H1 (cell line): ENCODE data around the gene ACOX1. TPM values are rescaled to one million over a fixed set of nuclear protein-coding genes. Genes with fewer than 3 reads are reported as not detected.

ENCODE experiments used
- CTCF ChIA-PET: fragments of 300-600 bp; sonication (Branson Sonifier 250); formaldehyde crosslinking; loops from one replicate; lab custom pipeline; 2021; ENCODE audit not compliant: partially characterized antibody; lab: Charles Lee
- POLR2A ChIA-PET: fragments of 300-600 bp; sonication (Branson Sonifier 250); formaldehyde crosslinking; loops from one replicate; lab custom pipeline; 2021; ENCODE audit warnings: inconsistent platforms; ENCODE audit not compliant: partially characterized antibody; lab: Charles Lee
- DNase-seq, 2 experiments: peaks; one replicate each; pipeline versions ENCODE4 v3.0.0 to v3.0.0-alpha.2; 2010 to 2022; ENCODE audit warnings: low spot score in 2 of 2, low read depth in 1 of 2, mixed read lengths in 1 of 2
- FAIRE-seq: peaks from 2 replicates; lab custom pipeline; 2011; peaks lifted over from hg19 to GRCh38; lab: Jason Lieb, UNC
- H2AFZ ChIP-seq: 2 replicates; pipeline ENCODE4 v1.8.1; 2012; ENCODE audit warnings: low read length, inconsistent platforms
- H2AK5ac ChIP-seq: 2 replicates; pipeline ENCODE4 v1.6.1; 2013; ENCODE audit warnings: low read depth, low read length
- H2BK120ac ChIP-seq: replicated peaks from 2 replicates; pipeline ENCODE3; 2013; ENCODE audit warnings: low read depth, low read length, inconsistent platforms
- H2BK12ac ChIP-seq: 2 replicates; pipeline ENCODE4 v1.6.1; 2013; ENCODE audit warnings: low read depth, low read length
- H2BK15ac ChIP-seq: 2 replicates; pipeline ENCODE4 v1.6.1; 2013; ENCODE audit warnings: low read length
- H2BK20ac ChIP-seq: 2 replicates; pipeline ENCODE4 v1.6.1; 2013; ENCODE audit warnings: low read length
- H2BK5ac ChIP-seq: 2 replicates; pipeline ENCODE4 v1.6.1; 2013; ENCODE audit warnings: low read depth, low read length
- H3K14ac ChIP-seq: 2 replicates; pipeline ENCODE4 v1.6.1; 2013; ENCODE audit warnings: inconsistent platforms; ENCODE audit not compliant: insufficient read length
- H3K18ac ChIP-seq: 2 replicates; pipeline ENCODE4 v1.6.1; 2013; ENCODE audit warnings: low read length; ENCODE audit errors: extremely low read depth
- H3K23ac ChIP-seq: 2 replicates; pipeline ENCODE4 v1.6.1; 2013; ENCODE audit warnings: inconsistent platforms; ENCODE audit not compliant: insufficient read length
- H3K23me2 ChIP-seq: 2 replicates; pipeline ENCODE4 v1.6.1; 2013; ENCODE audit warnings: low read depth, low read length
- H3K27ac ChIP-seq: 2 replicates; pipeline ENCODE4 v1.6.1; 2011; ENCODE audit warnings: low read depth, low read length, inconsistent platforms
- H3K27me3 ChIP-seq, 4 experiments: replicated peaks in 1 of 4; 1 replicate in 1 of 4; 2 replicates in 3 of 4; pipeline versions ENCODE4 v1.6.1 to v1.8.1; 2011 to 2013; ENCODE audit warnings: low read length in 3 of 4, mild to moderate bottlenecking in 3 of 4, inconsistent platforms in 2 of 4, mixed read lengths in 2 of 4, moderate library complexity in 1 of 4; ENCODE audit not compliant: control insufficient read depth in 3 of 4, insufficient read depth in 3 of 4; ENCODE audit errors: extremely low read depth in 1 of 4
- H3K36me3 ChIP-seq, 4 experiments: 2 replicates each; pipeline versions ENCODE4 v1.6.1 to v1.8.1; 2011 to 2013; ENCODE audit warnings: mild to moderate bottlenecking in 4 of 4, low read length in 3 of 4, moderate library complexity in 2 of 4, control low read depth in 1 of 4, inconsistent platforms in 1 of 4; ENCODE audit not compliant: insufficient read depth in 4 of 4, control insufficient read depth in 2 of 4
- H3K4ac ChIP-seq: replicated peaks from 2 replicates; pipeline ENCODE3; 2013; ENCODE audit warnings: low read length, low read depth, mixed read lengths, inconsistent platforms; ENCODE audit not compliant: insufficient read length
- H3K4me1 ChIP-seq, 4 experiments: replicated peaks in 1 of 4; 1 replicate in 1 of 4; 2 replicates in 3 of 4; pipeline versions ENCODE4 v1.6.1 to v1.8.1; 2011 to 2013; ENCODE audit warnings: low read length in 3 of 4, inconsistent platforms in 2 of 4, mixed read lengths in 1 of 4; ENCODE audit not compliant: insufficient read depth in 4 of 4, control insufficient read depth in 3 of 4
- H3K4me2 ChIP-seq, 2 experiments: 2 replicates each; pipeline versions ENCODE4 v1.6.1 to v1.8.1; 2011 to 2013; ENCODE audit warnings: low read depth in 2 of 2, low read length in 2 of 2, control low read depth in 1 of 2, inconsistent platforms in 1 of 2, mild to moderate bottlenecking in 1 of 2; ENCODE audit not compliant: insufficient read depth in 1 of 2
- H3K4me3 ChIP-seq, 4 experiments: fragments of 200-600, 300-600 bp in 1 of 4; sonication (generic), shearing (Covaris generic), sonication (Bioruptor Twin) in 1 of 4; 2 replicates each; pipeline versions ENCODE4 v1.5.1 to v1.8.1; 2011 to 2016; ENCODE audit warnings: low read length in 4 of 4, low read depth in 3 of 4, control low read depth in 2 of 4, inconsistent platforms in 2 of 4, mild to moderate bottlenecking in 2 of 4, mixed read lengths in 1 of 4, moderate library complexity in 1 of 4; ENCODE audit not compliant: insufficient read depth in 2 of 4; ENCODE audit errors: extremely low read depth in 1 of 4
- H3K56ac ChIP-seq: replicated peaks from 2 replicates; pipeline ENCODE3; 2013; ENCODE audit warnings: low read depth, mild to moderate bottlenecking, mixed read lengths, low read length, inconsistent platforms; ENCODE audit not compliant: insufficient read length
- H3K79me1 ChIP-seq: 2 replicates; pipeline ENCODE4 v1.6.1; 2013; ENCODE audit warnings: low read depth, low read length, control low read depth
- H3K79me2 ChIP-seq, 2 experiments: 2 replicates each; pipeline versions ENCODE4 v1.6.1 to v1.8.1; 2012 to 2013; ENCODE audit warnings: low read length in 2 of 2, mild to moderate bottlenecking in 2 of 2, inconsistent platforms in 1 of 2; ENCODE audit not compliant: insufficient read depth in 2 of 2, control insufficient read depth in 1 of 2
- H3K9ac ChIP-seq, 4 experiments: replicated peaks in 1 of 4; 1 replicate in 1 of 4; 2 replicates in 3 of 4; pipeline versions ENCODE4 v1.6.1 to v1.8.1; 2011 to 2013; ENCODE audit warnings: low read depth in 3 of 4, low read length in 3 of 4, control low read depth in 2 of 4, mild to moderate bottlenecking in 2 of 4, moderate library complexity in 2 of 4, inconsistent platforms in 1 of 4; ENCODE audit errors: extremely low read depth in 1 of 4
- H3K9me3 ChIP-seq, 2 experiments: 2 replicates each; pipeline versions ENCODE4 v1.6.1 to v1.8.1; 2012 to 2013; ENCODE audit warnings: mild to moderate bottlenecking in 2 of 2, moderate library complexity in 2 of 2, control low read depth in 1 of 2, inconsistent platforms in 1 of 2, low read depth in 1 of 2, low read length in 1 of 2, mixed read lengths in 1 of 2; ENCODE audit not compliant: insufficient read depth in 2 of 2
- H4K20me1 ChIP-seq, 2 experiments: replicated peaks in 1 of 2; 2 replicates each; pipeline versions ENCODE3 to v1.8.1; 2011 to 2013; ENCODE audit warnings: inconsistent platforms in 2 of 2, low read length in 2 of 2, mild to moderate bottlenecking in 1 of 2; ENCODE audit not compliant: insufficient read depth in 2 of 2, control insufficient read depth in 1 of 2
- H4K5ac ChIP-seq: 2 replicates; pipeline ENCODE4 v1.6.1; 2013; ENCODE audit warnings: low read length, low read depth, mixed read lengths, inconsistent platforms; ENCODE audit not compliant: insufficient read length
- H4K8ac ChIP-seq: 2 replicates; pipeline ENCODE4 v1.8.0; 2013; ENCODE audit warnings: mild to moderate bottlenecking, moderate library complexity, low read length, inconsistent platforms; ENCODE audit not compliant: insufficient read depth; ENCODE audit errors: extremely low read depth
- H4K91ac ChIP-seq: replicated peaks from 2 replicates; pipeline ENCODE3; 2013; ENCODE audit warnings: low read length, mixed read lengths, inconsistent platforms; ENCODE audit not compliant: insufficient read length
- ASH2L ChIP-seq: fragments of 200-600, 300-600 bp; sonication (generic); IDR thresholded peaks from one replicate; pipeline ENCODE4 v1.7.1; 2017; ENCODE audit warnings: low read length
- BACH1 ChIP-seq: IDR thresholded peaks from 2 replicates; pipeline ENCODE4 v1.6.1; 2012; ENCODE audit warnings: low read length, improper control_type of control experiment
- CEBPB ChIP-seq: IDR thresholded peaks from 2 replicates; pipeline ENCODE4 v1.6.1; 2012; ENCODE audit warnings: low read depth, low read length
- EP300 ChIP-seq, 2 experiments: IDR thresholded peaks; 1 replicate in 1 of 2; 2 replicates in 1 of 2; pipeline ENCODE4 v1.6.1; 2011 to 2012; ENCODE audit warnings: low read depth in 2 of 2, low read length in 2 of 2, mild to moderate bottlenecking in 2 of 2, borderline replicate concordance in 1 of 2, inconsistent platforms in 1 of 2, moderate library complexity in 1 of 2
- MAFK ChIP-seq: IDR thresholded peaks from 2 replicates; pipeline ENCODE4 v1.6.1; 2012; ENCODE audit warnings: low read depth, mild to moderate bottlenecking, improper control_type of control experiment, low read length
- POLR2A ChIP-seq, 2 experiments: IDR thresholded peaks; 1 replicate in 1 of 2; 2 replicates in 1 of 2; pipeline ENCODE4 v1.6.1; 2011; ENCODE audit warnings: low read depth in 2 of 2, low read length in 2 of 2, mild to moderate bottlenecking in 2 of 2; ENCODE audit errors: control extremely low read depth in 1 of 2
- POLR2AphosphoS5 ChIP-seq: IDR thresholded peaks from 2 replicates; pipeline ENCODE4 v1.6.1; 2011; ENCODE audit warnings: low read depth, low read length
- RXRA ChIP-seq: IDR thresholded peaks from 2 replicates; pipeline ENCODE4 v1.6.1; 2011; ENCODE audit warnings: low read depth, mild to moderate bottlenecking, low read length, moderate library complexity; ENCODE audit not compliant: insufficient read depth
- SIN3A ChIP-seq, 2 experiments: IDR thresholded peaks in 1 of 2; conservative IDR thresholded peaks in 1 of 2; 2 replicates each; pipeline ENCODE4 v1.6.1; 2011 to 2012; ENCODE audit warnings: low read length in 2 of 2, improper control_type of control experiment in 1 of 2, low read depth in 1 of 2, mild to moderate bottlenecking in 1 of 2
- SIX5 ChIP-seq: IDR thresholded peaks from 2 replicates; pipeline ENCODE4 v1.6.1; 2011; ENCODE audit warnings: mild to moderate bottlenecking, low read depth, low read length
- SP2 ChIP-seq: IDR thresholded peaks from 2 replicates; pipeline ENCODE4 v1.6.1; 2012; ENCODE audit warnings: mild to moderate bottlenecking, low read length, inconsistent platforms
- TAF7 ChIP-seq: optimal IDR thresholded peaks from 2 replicates; pipeline ENCODE3; 2011; ENCODE audit warnings: low read depth, mild to moderate bottlenecking, inconsistent platforms, low read length, moderate library complexity, borderline replicate concordance
- ZNF274 ChIP-seq: IDR thresholded peaks from 2 replicates; pipeline ENCODE4 v1.7.0; 2012; ENCODE audit warnings: low read length, borderline replicate concordance; ENCODE audit errors: extremely low read depth
- WGBS, 2 experiments: shearing (Covaris generic) in 1 of 2; methylation state at CpG; one replicate each; pipeline versions ENCODE4 v1.1.6 to v1.1.7; 2013 to 2015; ENCODE audit warnings: low lambda C conversion rate in 2 of 2, mixed read lengths in 2 of 2, inconsistent platforms in 1 of 2, low coverage in 1 of 2, missing lambda C conversion rate in 1 of 2; ENCODE audit not compliant: insufficient replicate concordance in 2 of 2, insufficient coverage in 1 of 2, insufficient read length in 1 of 2; ENCODE audit errors: extremely low coverage in 1 of 2, missing lambda C conversion rate in 1 of 2; 5-methylcytosine and 5-hydroxymethylcytosine counted together
- polyA plus RNA-seq, 7 experiments: library from polyadenylated mRNA; depleted of rRNA in 3 of 7; stranded (reverse) in 5 of 7; unstranded in 2 of 7; fragments of >200 nt in 5 of 7; fragments of 200-250 nt in 2 of 7; gene quantifications; 1 replicate in 5 of 7; 2 replicates in 1 of 7; 4 replicates in 1 of 7; pipeline versions ENCODE4 v1.2.1 to v1.2.3, GENCODE V29; 2011 to 2013; ENCODE audit warnings: missing spikeins in 2 of 7, mixed read lengths in 2 of 7
- total RNA-seq: library from RNA; stranded (reverse); fragmentation: NEBNext Ultra II Directional; extraction: Animal tissue kit (Norgen Biotek cat#: 25700); gene quantifications from 2 replicates; pipeline ENCODE4 v1.2.1, GENCODE V29; 2021
- TF ChIP-seq, protein P1 (sequence below): IDR thresholded peaks from 2 replicates; pipeline ENCODE4 v1.6.1; 2012; ENCODE audit warnings: inconsistent platforms

The ACOX1 gene
- total and polyA plus RNA-seq, 2 of the 8 experiments (the other 6 are each of a cell fraction or from before 2014, with no cell fraction given), result 10.5 to 30.4 TPM

DNA sequence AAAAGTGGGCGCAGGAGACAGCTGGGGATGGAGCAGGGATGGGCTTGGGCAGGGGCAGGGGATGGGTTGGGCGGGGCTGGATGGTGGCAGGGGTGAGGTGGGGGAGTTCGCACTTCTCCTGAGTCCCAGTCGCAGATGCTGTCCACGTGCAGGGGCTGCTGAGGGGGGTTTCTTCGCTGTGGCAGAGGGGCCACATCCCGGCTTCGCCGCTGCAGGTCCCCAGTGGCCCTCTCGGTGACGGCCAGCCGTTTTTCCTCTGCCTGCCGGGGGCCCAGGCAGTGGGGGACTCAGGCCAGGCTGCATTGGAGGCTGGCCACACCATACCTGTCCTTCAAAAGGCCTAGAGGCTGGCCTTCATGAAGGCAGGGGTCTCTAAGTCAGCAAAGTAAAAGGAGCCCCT is 39.8 kb upstream of the ACOX1 start:
- Histone ChIP-seq H3K27me3 (no peaks in the 10 kb centered on the region; a peak in 1 of 7 replicates), H3K4me1 (peaks cover 0 to 2% (median under 1%) of the 10 kb centered on the region in 4 experiments; a peak in 3 of 7 replicates), H3K23me2 (no peaks in the 10 kb centered on the region), H2AK5ac (no peak overlapping the region), H3K4me2 (no peak overlapping the region), H3K79me1 (no peaks in the 10 kb centered on the region), H2BK15ac (no peak overlapping the region), H3K14ac (no peak overlapping the region), H3K4ac (no peak overlapping the region), H2BK20ac (no peak overlapping the region), H4K8ac (no peak overlapping the region), H4K20me1 (no peaks in the 10 kb centered on the region), H3K4me3 (no peak overlapping the region), H3K79me2 (no peaks in the 10 kb centered on the region), H3K23ac (no peak overlapping the region), H3K36me3 (no peaks in the 10 kb centered on the region), H3K56ac (no peak overlapping the region), H3K9me3 (no peaks in the 10 kb centered on the region), H4K5ac (no peak overlapping the region), H3K18ac (no peak overlapping the region), H2BK5ac (no peak overlapping the region), H2BK12ac (no peak overlapping the region), H2BK120ac (no peak overlapping the region), H3K9ac (no peak overlapping the region), H4K91ac (no peak overlapping the region), H3K27ac (no peak overlapping the region), H2AFZ (no peak overlapping the region)
- CTCF ChIA-PET, result interaction anchor here (0.6 to 32.0 kb wide), 9 partner anchors 10 to 394 kb away, joined by 3 to 885 read pairs (median 6); partner anchors contain the start of genes CDK3, MRPL38 and TRIM65
- DNase-seq (no peak), FAIRE-seq (no peak)
- POLR2A ChIA-PET, result interaction anchor here (1.1 to 1.9 kb wide), 2 partner anchors 11 kb away, joined by 4 to 6 read pairs; no protein-coding TSS in a partner anchor
- WGBS, 2 experiments, result 87% methylated on average over 8 of the region's 13 CpGs; no CpG with 5 or more reads in 1 of the 2 experiments
- TF ChIP-seq, protein P1, sequence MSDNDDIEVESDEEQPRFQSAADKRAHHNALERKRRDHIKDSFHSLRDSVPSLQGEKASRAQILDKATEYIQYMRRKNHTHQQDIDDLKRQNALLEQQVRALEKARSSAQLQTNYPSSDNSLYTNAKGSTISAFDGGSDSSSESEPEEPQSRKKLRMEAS, result no peak
- TF ChIP-seq POLR2AphosphoS5 (no peak), POLR2A (IDR thresholded peaks at IDR 0.05; ENCODE audit: control extremely low read depth in 1 of 2, low read depth in 2 of 2, low read length in 2 of 2) (no peak), MAFK (no peak), ZNF274 (no peak), CEBPB (no peak), BACH1 (no peak), SP2 (no peak), RXRA (no peak), TAF7 (no peak), SIN3A (conservative IDR thresholded peaks at IDR 0.05 in 1 of 2, IDR thresholded peaks at IDR 0.05 in 1 of 2; ENCODE audit: low read depth in 1 of 2, low read length in 2 of 2) (no peak), EP300 (IDR thresholded peaks at IDR 0.05; ENCODE audit: borderline replicate concordance in 1 of 2, low read depth in 2 of 2, low read length in 2 of 2) (no peak), ASH2L (no peak), SIX5 (no peak)
